Transverse colon (tissue), 4 donors: ENCODE measurements around the gene CD69. TPM values are rescaled to one million over a fixed set of nuclear protein-coding genes. Genes with fewer than 3 reads are reported as not detected.

Experiments used
- DNase-seq: peaks from one replicate; pipeline ENCODE4 v3.0.0-alpha.2; 2019
- H3K27ac ChIP-seq, 4 donors: fragments of 200-600 bp; sonication (generic); 2 replicates each; pipeline ENCODE4 v1.5.1; 2016 to 2018; ENCODE audit warnings: inconsistent platforms in 4 of 4
- H3K27me3 ChIP-seq: fragments of 200-600 bp; sonication (generic); 2 replicates; pipeline ENCODE4 v1.5.1; 2017; ENCODE audit warnings: inconsistent platforms
- H3K36me3 ChIP-seq, 4 donors: fragments of 200-600 bp; sonication (generic); 2 replicates each; pipeline ENCODE4 v1.5.1; 2017 to 2019; ENCODE audit warnings: inconsistent platforms in 4 of 4
- H3K4me1 ChIP-seq, 4 donors: fragments of 200-600 bp; sonication (generic); 2 replicates each; pipeline ENCODE4 v1.5.1; 2017 to 2020; ENCODE audit warnings: inconsistent platforms in 4 of 4
- H3K4me3 ChIP-seq, 4 donors: fragments of 200-600 bp; sonication (generic); 1 replicate in 1 of 4; 2 replicates in 3 of 4; pipeline versions ENCODE4 v1.5.1 to v1.6.1; 2017 to 2019; ENCODE audit warnings: inconsistent platforms in 4 of 4
- H3K9me3 ChIP-seq, 2 donors: fragments of 200-600 bp; sonication (generic); 2 replicates each; pipeline ENCODE4 v1.5.1; 2017 to 2019; ENCODE audit warnings: inconsistent platforms in 2 of 2
- CTCF ChIP-seq, 5 experiments: fragments of 200-600 bp in 3 of 5; fragments of 450-650 bp in 2 of 5; sonication (generic) in 3 of 5; IDR thresholded peaks; 1 replicate in 2 of 5; 2 replicates in 3 of 5; pipeline ENCODE4 v1.5.1; 2016 to 2017; ENCODE audit warnings: antibody characterized with exemption in 5 of 5, inconsistent platforms in 3 of 5, mild to moderate bottlenecking in 2 of 5, moderate library complexity in 1 of 5
- EP300 ChIP-seq: sonication (generic); formaldehyde crosslinking; IDR thresholded peaks from one replicate; pipeline ENCODE4 v1.6.1; 2017; ENCODE audit warnings: antibody characterized with exemption, low read depth
- POLR2A ChIP-seq: fragments of 450-650 bp; IDR thresholded peaks from one replicate; pipeline ENCODE4 v1.6.1; 2016; ENCODE audit warnings: antibody characterized with exemption, mild to moderate bottlenecking, moderate library complexity
- POLR2AphosphoS5 ChIP-seq, 3 donors: sonication (generic); formaldehyde crosslinking; IDR thresholded peaks; one replicate each; pipeline ENCODE4 v1.6.1; 2016; ENCODE audit warnings: antibody characterized with exemption in 3 of 3
- WGBS, 2 donors: methylation state at CpG; one replicate each; pipeline ENCODE4 v1.1.5; 2018; ENCODE audit warnings: low coverage in 1 of 2; 5-methylcytosine and 5-hydroxymethylcytosine counted together
- in situ Hi-C, 4 donors: fragments of 200-750 bp; cut with MboI; loops; one replicate each; pipeline versions ENCODE4 v1.15.0 to v1.15.1; 2017; ENCODE audit warnings: low sequenced_read_pairs in 3 of 4, low pct_ligation_motif_present in 1 of 4, low pct_unique_long_range_greater_than_20kb in 1 of 4
- intact Hi-C: fragments of 100-400 bp; cut with DNase I; formaldehyde crosslinking; loops from one replicate; pipeline ENCODE4 v1.15.1; 2023; ENCODE audit warnings: low total_unique reads
- total RNA-seq, 4 donors: library from RNA; depleted of rRNA; stranded (reverse); fragments of >200 nt; gene quantifications; one replicate each; pipeline ENCODE4 v1.1.0, GENCODE V29; 2016

CD69 gene
- total RNA-seq, 4 donors from 2014 or later = 7.8 to 19.2 TPM; not detected in 2

GRCh38 chr12:9730011-9730410 is 30.7 kb downstream of the CD69 start:
- H3K9me3 ChIP-seq = no peaks in the 10 kb centered on the region
- H3K27me3 ChIP-seq = no peaks in the 10 kb centered on the region
- no peak overlapping the region for H3K4me3 ChIP-seq
- no peaks in the 10 kb centered on the region for H3K4me1 ChIP-seq
- no peaks in the 10 kb centered on the region for H3K36me3 ChIP-seq
- intact Hi-C loops = no loop called here
- WGBS, 2 donors = 61 to 71% methylated on average over 3 of the region's 3 CpGs
- DNase-seq = no peak
- H3K27ac ChIP-seq = peak overlapping the region in 1 of 4 donors; percentile 53
- in situ Hi-C loops = no loop called here
- no peak for TF ChIP-seq EP300
- no peak for TF ChIP-seq CTCF (IDR thresholded peaks at IDR 0.05)
- TF ChIP-seq POLR2AphosphoS5 (IDR thresholded peaks at IDR 0.05) = no peak
- TF ChIP-seq POLR2A = no peak

GRCh38 chr12:9729082-9729481 is 31.6 kb downstream of the CD69 start:
- Histone ChIP-seq H3K36me3 (no peaks in the 10 kb centered on the region), H3K9me3 (no peaks in the 10 kb centered on the region), H3K27ac (peak overlapping the region in 1 of 4 donors; percentile 53), H3K4me3 (no peak overlapping the region), H3K27me3 (no peaks in the 10 kb centered on the region), H3K4me1 (no peaks in the 10 kb centered on the region)
- TF ChIP-seq CTCF (IDR thresholded peaks at IDR 0.05) (no peak), EP300 (no peak), POLR2A (no peak), POLR2AphosphoS5 (IDR thresholded peaks at IDR 0.05) (no peak)
- DNase-seq = no peak
- intact Hi-C loops (no loop called here), in situ Hi-C loops (no loop called here)

- no peaks in the 10 kb centered on the region for H3K9me3 ChIP-seq
- no peaks in the 10 kb centered on the region for H3K4me1 ChIP-seq
- no peak for TF ChIP-seq POLR2AphosphoS5 (IDR thresholded peaks at IDR 0.05)
- H3K27ac ChIP-seq = peak overlapping the region in 1 of 4 donors; percentile 53
- no peaks in the 10 kb centered on the region for H3K36me3 ChIP-seq
- DNase-seq = no peak
- no peaks in the 10 kb centered on the region for H3K27me3 ChIP-seq
- 72 to 75% methylated on average over 1 of the region's 1 CpG for whole genome bisulfite sequencing, 2 donors
- H3K4me3 ChIP-seq = no peak overlapping the region
- intact Hi-C loops = no loop called here
- in situ Hi-C loops = no loop called here
These were observed 32.9 kb downstream of the CD69 start for GRCh38 chr12:9727813-9728212.

- Histone ChIP-seq H3K27ac (peak overlapping the region in 1 of 4 donors; percentile 47), H3K27me3 (no peaks in the 10 kb centered on the region), H3K4me3 (no peak overlapping the region), H3K36me3 (no peaks in the 10 kb centered on the region), H3K9me3 (no peaks in the 10 kb centered on the region), H3K4me1 (peaks cover 0 to 12% (median 1%) of the 10 kb centered on the region in 4 donors)
- TF ChIP-seq EP300 (no peak), POLR2AphosphoS5 (IDR thresholded peaks at IDR 0.05) (no peak), POLR2A (no peak), CTCF (IDR thresholded peaks at IDR 0.05) (no peak)
- DNase-seq = no peak
- 74 to 80% methylated on average over 2 of the region's 2 CpGs for WGBS, 2 donors
- in situ Hi-C loops (no loop called here), intact Hi-C loops (no loop called here)
These were observed 35.4 kb downstream of the CD69 start for GRCh38 chr12:9725213-9725870.

- in situ Hi-C loops = loop anchor here in 2 of 4 donors (25.0 kb wide), 1 partner anchor 387 kb away; no protein-coding TSS in a partner anchor
- WGBS, 2 donors = 90 to 100% methylated on average over 1 of the region's 1 CpG
- peak overlapping the region in 1 of 4 donors; percentile 41 for H3K27ac ChIP-seq
These were observed 36.7 kb downstream of the CD69 start for GRCh38 chr12:9724023-9724422.

More at GRCh38 chr12:9724023-9724422, 36.7 kb downstream of the CD69 start:
- Histone ChIP-seq H3K36me3 (no peaks in the 10 kb centered on the region), H3K27me3 (no peaks in the 10 kb centered on the region), H3K4me1 (peaks cover 0 to 19% (median 1%) of the 10 kb centered on the region in 4 donors), H3K4me3 (no peak overlapping the region), H3K9me3 (no peaks in the 10 kb centered on the region)
- no peak for TF ChIP-seq POLR2A
- intact Hi-C loops = no loop called here
- no peak for DNase-seq
